ENCODE results near the gene SLC15A4. TPM values are rescaled to one million over a fixed set of nuclear protein-coding genes. Genes with fewer than 3 reads are reported as not detected.

The SLC15A4 gene
- total and polyA plus RNA-seq, 10 donors = 19.0 to 92.4 (median 43.5) TPM

DNA sequence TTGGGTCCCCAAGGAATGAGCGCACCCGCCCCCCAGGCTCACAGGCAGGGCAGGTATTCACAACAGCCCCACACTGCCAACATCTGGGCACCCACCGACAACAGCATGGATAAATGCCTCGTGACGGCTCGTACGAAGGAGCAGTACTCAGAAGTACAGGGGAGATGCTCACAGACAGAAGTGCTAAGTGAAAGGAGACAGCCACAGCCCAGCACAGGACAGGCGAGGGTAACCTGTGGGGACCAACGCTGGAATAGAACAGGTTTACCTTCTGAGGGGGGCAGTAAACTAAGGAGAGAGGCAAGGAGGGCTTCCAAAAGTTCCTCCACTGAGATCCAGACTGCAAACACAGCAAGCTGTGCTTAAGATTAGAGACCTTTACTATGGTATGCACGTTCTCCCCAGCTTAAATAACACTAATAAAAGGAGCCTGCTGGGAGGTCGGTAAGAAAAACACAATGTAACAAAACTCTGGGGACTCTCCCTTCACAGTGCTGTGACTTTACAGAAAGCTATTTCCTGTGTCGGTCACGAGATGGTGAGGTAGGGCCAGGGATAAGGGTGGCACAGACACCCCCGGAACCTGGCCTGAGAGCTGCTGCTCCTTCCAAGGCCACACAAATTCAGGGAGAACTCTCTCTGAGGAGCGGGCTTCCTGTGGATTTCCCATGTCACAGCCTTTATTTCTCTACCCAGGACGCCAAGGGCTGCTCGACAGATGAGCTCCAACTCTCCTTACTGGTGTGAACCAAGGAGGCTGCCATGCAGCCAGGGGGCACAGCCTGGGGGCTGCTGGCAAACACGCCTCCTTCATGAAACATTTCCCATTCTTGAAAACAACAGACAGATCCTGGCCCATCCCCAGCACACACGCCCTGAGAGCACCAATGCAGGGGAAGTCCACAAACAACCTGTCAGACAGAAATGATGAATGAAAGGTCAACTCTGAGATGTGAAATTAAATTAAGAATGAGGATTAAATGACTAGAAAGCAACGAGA is 26.3 kb downstream of the SLC15A4 start:
- Histone ChIP-seq H3K9me3 (no peaks in the 10 kb centered on the region), H3K4me1 (peaks cover 28 to 87% (median 63%) of the 10 kb centered on the region in 6 donors), H3K27ac (peak overlapping the region in 7 of 8 donors; percentile 49 to 88 (median 79)), H3K4me3 (peak overlapping the region in 1 of 8 donors; percentile 41), H3K36me3 (peaks cover 4 to 100% (median 60%) of the 10 kb centered on the region in 6 donors), H3K27me3 (replicated peaks in 1 of 7) (no peaks in the 10 kb centered on the region)
- DNase-seq = no peak
- intact Hi-C loops (cut with DNase I; ENCODE audit: low total_unique reads) = no loop called here
- TF ChIP-seq CTCF (IDR thresholded peaks at IDR 0.05 in 8 of 11, conservative IDR thresholded peaks at IDR 0.05 in 3 of 11) = no peak
- peak in 1 of 3 donors; percentile 72 for TF ChIP-seq POLR2AphosphoS5 (IDR thresholded peaks at IDR 0.05)
- no peak for TF ChIP-seq POLR2A (IDR thresholded peaks at IDR 0.05)
- WGBS, 5 donors = 61 to 82% (median 64%) methylated on average over 20 of the region's 20 CpGs

- intact Hi-C loops (cut with DNase I; ENCODE audit: low total_unique reads) = no loop called here
- WGBS, 5 donors = 74 to 82% (median 81%) methylated on average over 17 to 19 of the region's 19 CpGs
- TF ChIP-seq CTCF (IDR thresholded peaks at IDR 0.05 in 8 of 11, conservative IDR thresholded peaks at IDR 0.05 in 3 of 11) (no peak), POLR2AphosphoS5 (IDR thresholded peaks at IDR 0.05) (peak in 1 of 3 donors; percentile 47)
- Histone ChIP-seq H3K27ac (peak overlapping the region; percentile 49 to 88 (median 79)), H3K9me3 (no peaks in the 10 kb centered on the region), H3K4me3 (peak overlapping the region in 1 of 8 donors; percentile 41), H3K27me3 (replicated peaks in 1 of 7) (no peaks in the 10 kb centered on the region), H3K4me1 (peaks cover 28 to 87% (median 71%) of the 10 kb centered on the region in 6 donors), H3K36me3 (peaks cover 4 to 100% (median 66%) of the 10 kb centered on the region in 6 donors)
- DNase-seq = no peak
Observed at GRCh38 chr12:128796439-128797118, 27.2 kb downstream of the SLC15A4 start.

DNA sequence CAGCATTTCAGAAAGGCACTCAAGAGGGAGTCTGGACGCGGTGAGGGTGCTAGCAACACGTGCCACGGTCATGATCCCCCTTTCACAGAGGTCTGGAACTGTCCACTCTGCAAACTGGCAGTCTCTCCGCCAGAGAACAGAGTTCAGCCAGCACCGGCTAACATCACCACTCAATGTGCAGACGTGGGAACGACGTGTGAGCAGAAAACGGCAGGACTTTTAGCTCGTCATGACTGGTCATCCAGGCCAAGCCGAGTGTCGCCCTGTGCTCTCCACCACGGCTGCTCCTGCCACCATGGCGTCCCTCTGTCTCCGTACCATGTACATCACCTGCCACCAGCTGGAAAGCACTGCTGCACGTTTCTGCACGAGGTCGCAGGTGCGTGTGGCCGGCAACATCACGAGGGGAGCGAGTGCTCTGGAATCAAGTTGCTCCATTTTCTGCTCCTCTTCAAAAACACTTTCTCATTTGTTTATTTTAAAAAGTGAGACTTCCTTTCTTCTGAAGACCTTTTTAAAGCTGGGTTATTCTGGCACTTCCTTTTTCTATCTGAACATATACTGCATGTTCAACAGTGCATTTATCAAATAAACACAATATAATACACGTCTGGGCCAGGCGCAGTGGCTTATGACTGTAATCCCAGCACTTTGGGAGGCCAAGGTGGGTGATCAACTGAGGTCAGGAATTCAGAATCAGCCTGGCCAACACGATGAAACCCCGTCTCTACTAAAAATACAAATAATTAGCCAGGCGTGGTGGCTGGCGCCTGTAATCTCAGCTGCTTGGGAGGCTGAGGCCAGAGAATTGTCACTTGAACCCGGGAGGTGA is 28.0 kb downstream of the SLC15A4 start:
- Histone ChIP-seq H3K4me1 (peaks cover 28 to 88% (median 74%) of the 10 kb centered on the region in 6 donors), H3K36me3 (peaks cover 4 to 100% (median 65%) of the 10 kb centered on the region in 6 donors), H3K4me3 (peak overlapping the region in 1 of 8 donors; percentile 46), H3K27ac (peak overlapping the region; percentile 49 to 88 (median 79)), H3K9me3 (no peaks in the 10 kb centered on the region), H3K27me3 (replicated peaks in 1 of 7) (no peaks in the 10 kb centered on the region)
- 67 to 75% (median 72%) methylated on average over 24 to 30 of the region's 30 CpGs for WGBS, 5 donors
- intact Hi-C loops (cut with DNase I; ENCODE audit: low total_unique reads) = no loop called here
- peak; percentile 87 for DNase-seq
- TF ChIP-seq CTCF (IDR thresholded peaks at IDR 0.05 in 8 of 11, conservative IDR thresholded peaks at IDR 0.05 in 3 of 11) = no peak
- TF ChIP-seq POLR2A (IDR thresholded peaks at IDR 0.05) = no peak
- peak; percentile 63 to 76 (median 67) for TF ChIP-seq POLR2AphosphoS5 (IDR thresholded peaks at IDR 0.05)

Measured in spleen (tissue), 11 donors.